ENCODE results near the gene CD63.
"Not testable (repeated sequence)": the region's sequence is repeated elsewhere in the genome, so short reads cannot be mapped to it uniquely, and the experiment has no call there.

Gene CD63

GRCh38 chr12:55728939-55729818 is at the start of gene CD63:
TSS of gene CD63 (minus strand) at chr12:55729009. CDS start at chr12:55728341, 668 bp downstream.
- peak; percentile 46 to 96 (median 89) for DNase-seq

GRCh38 chr12:55777856-55778255 is 49.0 kb upstream of the CD63 start:
- no peak for DNase-seq

- DNase-seq, result no peak
Observed at GRCh38 chr12:55771736-55772135, 42.9 kb upstream of the CD63 start.

- no peak for DNase-seq
Observed at GRCh38 chr12:55767156-55767555, 38.3 kb upstream of the CD63 start.

- DNase-seq, result no peak
Observed at GRCh38 chr12:55765736-55766290, 37.0 kb upstream of the CD63 start.

- DNase-seq, result no peak
Observed at GRCh38 chr12:55762646-55763045, 33.8 kb upstream of the CD63 start.

- no peak for DNase-seq
Observed at GRCh38 chr12:55760663-55761062, 31.9 kb upstream of the CD63 start.

GRCh38 chr12:55758575-55758974 is 29.8 kb upstream of the CD63 start:
- not testable (repeated sequence) for DNase-seq

- DNase-seq, result no peak
Observed at GRCh38 chr12:55757701-55758100, 28.9 kb upstream of the CD63 start.

GRCh38 chr12:55755246-55755645 is 26.4 kb upstream of the CD63 start:
- no peak for DNase-seq

- no peak for DNase-seq
Observed at GRCh38 chr12:55748230-55748993, 19.6 kb upstream of the CD63 start.

GRCh38 chr12:55746913-55747231 is 18.1 kb upstream of the CD63 start:
- no peak for DNase-seq

GRCh38 chr12:55746174-55746912 is 17.5 kb upstream of the CD63 start:
- DNase-seq, result no peak

- DNase-seq, result peak in 12 of 58 donors; percentile 15 to 48 (median 32)
Observed at GRCh38 chr12:55745361-55746173, 16.8 kb upstream of the CD63 start.

GRCh38 chr12:55744340-55745030 is 15.7 kb upstream of the CD63 start:
- DNase-seq, result peak in 2 of 58 donors; percentile 8 to 32

- peak in 20 of 58 donors; percentile 10 to 63 (median 44) for DNase-seq
Observed at GRCh38 chr12:55743406-55744339, 14.9 kb upstream of the CD63 start.

- peak in 54 of 58 donors; percentile 34 to 90 (median 72) for DNase-seq
Observed at GRCh38 chr12:55742719-55743405, 14.1 kb upstream of the CD63 start, which contains the start of gene GDF11. TSS of gene GDF11 (plus strand) at chr12:55743122. CDS start at chr12:55743317, 195 bp downstream.
